ENCODE measurements around the gene DNAH14.

- TF ChIP-seq CTCF (IDR thresholded peaks at IDR 0.05; ENCODE audit: low read length) (no peak), EZH2phosphoT487 (IDR thresholded peaks at IDR 0.05; ENCODE audit: low read length) (no peak)
Observed at GRCh38 chr1:225277445-225277844, 348.0 kb downstream of the DNAH14 start.

Data from MM.1S (cell line).